ENCODE measurements around the gene TMED1. TPM values are rescaled to one million over a fixed set of nuclear protein-coding genes. Genes with fewer than 3 reads are reported as not detected.

Gene TMED1
- total and polyA plus RNA-seq, 2 experiments from 2014 or later: 29.7 to 37.2 TPM

DNA sequence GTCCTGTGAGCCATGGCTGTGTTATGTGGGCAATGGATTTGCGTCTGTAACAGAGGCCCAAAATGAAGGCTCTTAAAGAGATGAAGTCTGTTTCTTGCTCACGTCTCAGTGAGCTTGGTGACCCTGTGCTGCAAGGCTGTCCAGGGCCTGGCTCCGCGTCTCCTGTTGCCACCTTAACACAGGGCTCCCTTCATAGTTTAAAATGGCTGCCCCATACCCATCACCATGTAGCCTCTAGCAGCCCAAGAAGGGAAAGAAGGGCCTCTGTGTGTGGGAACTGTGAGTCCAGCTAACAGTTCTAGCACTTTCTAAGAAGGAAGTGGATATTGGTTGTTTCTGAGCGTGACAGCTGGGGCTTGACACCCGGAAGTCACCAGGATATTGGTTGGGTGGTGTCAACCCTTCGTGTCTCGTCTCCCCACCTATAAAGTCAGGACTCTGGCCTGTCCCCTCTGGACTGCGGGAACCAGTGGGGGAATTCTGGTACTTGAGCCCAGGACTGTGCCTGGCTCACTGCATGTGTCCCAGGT is 20.9 kb downstream of the TMED1 start:
- Histone ChIP-seq H2AFZ (no peak overlapping the region), H3K9me2 (ENCODE audit: insufficient read depth) (no peaks in the 10 kb centered on the region), H3K4me3 (no peak overlapping the region), H3K79me2 (replicated peaks; ENCODE audit: insufficient read depth) (no peaks in the 10 kb centered on the region), H4K20me1 (replicated peaks; ENCODE audit: insufficient read depth) (no peaks in the 10 kb centered on the region), H3K36me3 (ENCODE audit: insufficient read depth) (no peaks in the 10 kb centered on the region), H3K4me2 (no peak overlapping the region), H3F3A (replicated peaks; ENCODE audit: low read depth) (no peaks in the 10 kb centered on the region), H3K4me1 (ENCODE audit: insufficient read depth) (no peaks in the 10 kb centered on the region), H3K27ac (ENCODE audit: low read depth) (no peak overlapping the region), H3K27me3 (ENCODE audit: insufficient read depth) (no peaks in the 10 kb centered on the region)
- H3K9me3 Mint-ChIP-seq: no peaks in the 10 kb centered on the region
- peaks cover 21% of the 10 kb centered on the region for H3K36me3 Mint-ChIP-seq (ENCODE audit: low read depth)
- H3K27ac Mint-ChIP-seq: no peak overlapping the region
- peaks cover 12% of the 10 kb centered on the region for H3K27me3 Mint-ChIP-seq (ENCODE audit: insufficient read depth, low read depth, poor library complexity)
- no peak for ATAC-seq
- H3K4me1 Mint-ChIP-seq: no peaks in the 10 kb centered on the region
- H3K4me3 Mint-ChIP-seq: no peak overlapping the region
- TF ChIP-seq NANOG (IDR thresholded peaks at IDR 0.05; ENCODE audit: borderline replicate concordance) (no peak), JUNB (IDR thresholded peaks at IDR 0.05; ENCODE audit: unreplicated experiment) (no peak), EZH2 (IDR thresholded peaks at IDR 0.05; ENCODE audit: low read depth, unreplicated experiment) (no peak), STAT1 (IDR thresholded peaks at IDR 0.05; ENCODE audit: unreplicated experiment) (no peak), ZNF331 (CRISPR knock-in tag; IDR thresholded peaks at IDR 0.05; ENCODE audit: low read depth) (no peak), CREB1 (CRISPR knock-in tag; IDR thresholded peaks at IDR 0.05; ENCODE audit: low read depth) (no peak), POLR2AphosphoS5 (IDR thresholded peaks at IDR 0.05; ENCODE audit: low read depth) (no peak)
- TF ChIP-seq, protein P1, sequence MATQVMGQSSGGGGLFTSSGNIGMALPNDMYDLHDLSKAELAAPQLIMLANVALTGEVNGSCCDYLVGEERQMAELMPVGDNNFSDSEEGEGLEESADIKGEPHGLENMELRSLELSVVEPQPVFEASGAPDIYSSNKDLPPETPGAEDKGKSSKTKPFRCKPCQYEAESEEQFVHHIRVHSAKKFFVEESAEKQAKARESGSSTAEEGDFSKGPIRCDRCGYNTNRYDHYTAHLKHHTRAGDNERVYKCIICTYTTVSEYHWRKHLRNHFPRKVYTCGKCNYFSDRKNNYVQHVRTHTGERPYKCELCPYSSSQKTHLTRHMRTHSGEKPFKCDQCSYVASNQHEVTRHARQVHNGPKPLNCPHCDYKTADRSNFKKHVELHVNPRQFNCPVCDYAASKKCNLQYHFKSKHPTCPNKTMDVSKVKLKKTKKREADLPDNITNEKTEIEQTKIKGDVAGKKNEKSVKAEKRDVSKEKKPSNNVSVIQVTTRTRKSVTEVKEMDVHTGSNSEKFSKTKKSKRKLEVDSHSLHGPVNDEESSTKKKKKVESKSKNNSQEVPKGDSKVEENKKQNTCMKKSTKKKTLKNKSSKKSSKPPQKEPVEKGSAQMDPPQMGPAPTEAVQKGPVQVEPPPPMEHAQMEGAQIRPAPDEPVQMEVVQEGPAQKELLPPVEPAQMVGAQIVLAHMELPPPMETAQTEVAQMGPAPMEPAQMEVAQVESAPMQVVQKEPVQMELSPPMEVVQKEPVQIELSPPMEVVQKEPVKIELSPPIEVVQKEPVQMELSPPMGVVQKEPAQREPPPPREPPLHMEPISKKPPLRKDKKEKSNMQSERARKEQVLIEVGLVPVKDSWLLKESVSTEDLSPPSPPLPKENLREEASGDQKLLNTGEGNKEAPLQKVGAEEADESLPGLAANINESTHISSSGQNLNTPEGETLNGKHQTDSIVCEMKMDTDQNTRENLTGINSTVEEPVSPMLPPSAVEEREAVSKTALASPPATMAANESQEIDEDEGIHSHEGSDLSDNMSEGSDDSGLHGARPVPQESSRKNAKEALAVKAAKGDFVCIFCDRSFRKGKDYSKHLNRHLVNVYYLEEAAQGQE (IDR thresholded peaks at IDR 0.05; ENCODE audit: unreplicated experiment): no peak
- TF ChIP-seq, protein P2, sequence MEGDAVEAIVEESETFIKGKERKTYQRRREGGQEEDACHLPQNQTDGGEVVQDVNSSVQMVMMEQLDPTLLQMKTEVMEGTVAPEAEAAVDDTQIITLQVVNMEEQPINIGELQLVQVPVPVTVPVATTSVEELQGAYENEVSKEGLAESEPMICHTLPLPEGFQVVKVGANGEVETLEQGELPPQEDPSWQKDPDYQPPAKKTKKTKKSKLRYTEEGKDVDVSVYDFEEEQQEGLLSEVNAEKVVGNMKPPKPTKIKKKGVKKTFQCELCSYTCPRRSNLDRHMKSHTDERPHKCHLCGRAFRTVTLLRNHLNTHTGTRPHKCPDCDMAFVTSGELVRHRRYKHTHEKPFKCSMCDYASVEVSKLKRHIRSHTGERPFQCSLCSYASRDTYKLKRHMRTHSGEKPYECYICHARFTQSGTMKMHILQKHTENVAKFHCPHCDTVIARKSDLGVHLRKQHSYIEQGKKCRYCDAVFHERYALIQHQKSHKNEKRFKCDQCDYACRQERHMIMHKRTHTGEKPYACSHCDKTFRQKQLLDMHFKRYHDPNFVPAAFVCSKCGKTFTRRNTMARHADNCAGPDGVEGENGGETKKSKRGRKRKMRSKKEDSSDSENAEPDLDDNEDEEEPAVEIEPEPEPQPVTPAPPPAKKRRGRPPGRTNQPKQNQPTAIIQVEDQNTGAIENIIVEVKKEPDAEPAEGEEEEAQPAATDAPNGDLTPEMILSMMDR (conservative IDR thresholded peaks at IDR 0.05; ENCODE audit: low read depth in 2 of 2): no peak
- TF ChIP-seq, protein P3, sequence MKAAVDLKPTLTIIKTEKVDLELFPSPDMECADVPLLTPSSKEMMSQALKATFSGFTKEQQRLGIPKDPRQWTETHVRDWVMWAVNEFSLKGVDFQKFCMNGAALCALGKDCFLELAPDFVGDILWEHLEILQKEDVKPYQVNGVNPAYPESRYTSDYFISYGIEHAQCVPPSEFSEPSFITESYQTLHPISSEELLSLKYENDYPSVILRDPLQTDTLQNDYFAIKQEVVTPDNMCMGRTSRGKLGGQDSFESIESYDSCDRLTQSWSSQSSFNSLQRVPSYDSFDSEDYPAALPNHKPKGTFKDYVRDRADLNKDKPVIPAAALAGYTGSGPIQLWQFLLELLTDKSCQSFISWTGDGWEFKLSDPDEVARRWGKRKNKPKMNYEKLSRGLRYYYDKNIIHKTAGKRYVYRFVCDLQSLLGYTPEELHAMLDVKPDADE (IDR thresholded peaks at IDR 0.05): no peak
- no peak for DNase-seq (ENCODE audit: low spot score)
